ENCODE data around the gene GMPR2. TPM values are rescaled to one million over a fixed set of nuclear protein-coding genes. Genes with fewer than 3 reads are reported as not detected.
A peak's percentile ranks its signal among the peaks of the same experiment; 100 is the strongest.

The GMPR2 gene
- total RNA-seq, 1 donor, result 86.5 TPM

- peaks cover 2% of the 10 kb centered on the region for H4K20me1 ChIP-seq (ENCODE audit: insufficient read depth, low read length)
- H3K4me2 ChIP-seq (ENCODE audit: insufficient read depth, low read length), result peak overlapping the region; percentile 92
- no peak for DNase-seq (ENCODE audit: insufficient read length, low spot score, missing footprints)
- peaks cover 39% of the 10 kb centered on the region for H3K4me1 ChIP-seq (ENCODE audit: insufficient read depth, low read length)
- peaks cover 70% of the 10 kb centered on the region for H3K79me2 ChIP-seq (ENCODE audit: insufficient read depth, low read length)
- peaks cover 40% of the 10 kb centered on the region for H3K36me3 ChIP-seq (ENCODE audit: insufficient read depth, low read length)
- H3K27ac ChIP-seq (ENCODE audit: low read depth, low read length), result peak overlapping the region; percentile 93
- H3K9me3 ChIP-seq (ENCODE audit: low read depth, low read length), result no peaks in the 10 kb centered on the region
- TF ChIP-seq, protein P1, sequence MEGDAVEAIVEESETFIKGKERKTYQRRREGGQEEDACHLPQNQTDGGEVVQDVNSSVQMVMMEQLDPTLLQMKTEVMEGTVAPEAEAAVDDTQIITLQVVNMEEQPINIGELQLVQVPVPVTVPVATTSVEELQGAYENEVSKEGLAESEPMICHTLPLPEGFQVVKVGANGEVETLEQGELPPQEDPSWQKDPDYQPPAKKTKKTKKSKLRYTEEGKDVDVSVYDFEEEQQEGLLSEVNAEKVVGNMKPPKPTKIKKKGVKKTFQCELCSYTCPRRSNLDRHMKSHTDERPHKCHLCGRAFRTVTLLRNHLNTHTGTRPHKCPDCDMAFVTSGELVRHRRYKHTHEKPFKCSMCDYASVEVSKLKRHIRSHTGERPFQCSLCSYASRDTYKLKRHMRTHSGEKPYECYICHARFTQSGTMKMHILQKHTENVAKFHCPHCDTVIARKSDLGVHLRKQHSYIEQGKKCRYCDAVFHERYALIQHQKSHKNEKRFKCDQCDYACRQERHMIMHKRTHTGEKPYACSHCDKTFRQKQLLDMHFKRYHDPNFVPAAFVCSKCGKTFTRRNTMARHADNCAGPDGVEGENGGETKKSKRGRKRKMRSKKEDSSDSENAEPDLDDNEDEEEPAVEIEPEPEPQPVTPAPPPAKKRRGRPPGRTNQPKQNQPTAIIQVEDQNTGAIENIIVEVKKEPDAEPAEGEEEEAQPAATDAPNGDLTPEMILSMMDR (IDR thresholded peaks at IDR 0.05; ENCODE audit: extremely low read depth, low read depth, low read length), result no peak
- peak overlapping the region; percentile 97 for H3K4me3 ChIP-seq (ENCODE audit: insufficient read depth, low read length)
- no peaks in the 10 kb centered on the region for H3K27me3 ChIP-seq (ENCODE audit: insufficient read depth, low read length)
- H2AFZ ChIP-seq (ENCODE audit: low read length), result peak overlapping the region; percentile 97
These were observed 773 bp downstream of the GMPR2 start for GRCh38 chr14:24233538-24233866.

DNA sequence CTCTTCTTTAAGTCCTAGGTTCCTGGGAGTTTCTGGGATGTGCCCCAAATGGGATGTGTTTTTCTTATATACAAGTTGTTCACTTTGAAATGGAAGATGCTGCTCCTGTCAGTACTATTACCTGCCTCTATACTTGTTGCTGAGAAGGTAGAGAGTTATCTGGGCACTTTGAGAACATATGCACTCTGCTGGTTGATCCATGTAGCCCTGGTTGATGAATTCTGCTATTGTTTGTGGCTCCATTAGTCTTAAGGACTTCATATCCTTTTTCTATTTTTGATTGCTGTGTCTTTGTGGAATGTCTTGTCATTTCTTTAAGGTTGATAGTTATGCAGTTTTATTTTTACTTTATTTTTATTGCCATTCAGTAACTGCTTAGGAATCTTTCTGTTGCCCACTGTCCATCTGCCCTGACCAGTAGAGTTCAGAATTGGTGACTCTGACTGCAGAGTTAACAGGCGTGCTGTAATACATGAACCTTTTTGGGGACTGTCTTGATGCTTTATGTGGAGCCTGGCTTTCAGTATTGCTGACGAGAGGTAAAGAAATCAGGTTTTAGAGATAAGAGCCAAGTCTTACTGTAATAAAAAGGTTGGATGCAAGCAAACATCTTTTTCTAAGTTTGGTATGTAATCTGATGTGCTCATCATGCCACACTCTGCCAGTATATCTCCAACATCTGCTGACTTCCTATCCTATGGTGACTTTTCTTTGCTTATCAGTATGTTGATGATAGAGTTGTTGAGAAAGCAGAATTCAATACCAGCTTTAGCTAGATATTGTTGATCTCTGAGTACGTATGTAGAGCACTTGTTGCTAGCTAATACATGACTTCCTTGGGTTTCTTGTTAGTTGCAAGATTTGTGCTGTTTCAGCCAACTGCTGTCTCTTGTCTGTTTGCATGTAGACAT lies 1.6 kb downstream of the GMPR2 start:
- TF ChIP-seq, protein P1 (IDR thresholded peaks at IDR 0.05; ENCODE audit: extremely low read depth, low read depth, low read length), result no peak
- H3K79me2 ChIP-seq (ENCODE audit: insufficient read depth, low read length), result peaks cover 71% of the 10 kb centered on the region
- H3K27me3 ChIP-seq (ENCODE audit: insufficient read depth, low read length), result no peaks in the 10 kb centered on the region
- no peak overlapping the region for H2AFZ ChIP-seq (ENCODE audit: low read length)
- H3K27ac ChIP-seq (ENCODE audit: low read depth, low read length), result peak overlapping the region; percentile 93
- H3K36me3 ChIP-seq (ENCODE audit: insufficient read depth, low read length), result peaks cover 48% of the 10 kb centered on the region
- peaks cover 6% of the 10 kb centered on the region for H4K20me1 ChIP-seq (ENCODE audit: insufficient read depth, low read length)
- no peak overlapping the region for H3K4me3 ChIP-seq (ENCODE audit: insufficient read depth, low read length)
- peak; percentile 66 for DNase-seq (ENCODE audit: insufficient read length, low spot score, missing footprints)
- H3K9me3 ChIP-seq (ENCODE audit: low read depth, low read length), result no peaks in the 10 kb centered on the region
- peaks cover 42% of the 10 kb centered on the region for H3K4me1 ChIP-seq (ENCODE audit: insufficient read depth, low read length)
- peak overlapping the region; percentile 92 for H3K4me2 ChIP-seq (ENCODE audit: insufficient read depth, low read length)

DNA sequence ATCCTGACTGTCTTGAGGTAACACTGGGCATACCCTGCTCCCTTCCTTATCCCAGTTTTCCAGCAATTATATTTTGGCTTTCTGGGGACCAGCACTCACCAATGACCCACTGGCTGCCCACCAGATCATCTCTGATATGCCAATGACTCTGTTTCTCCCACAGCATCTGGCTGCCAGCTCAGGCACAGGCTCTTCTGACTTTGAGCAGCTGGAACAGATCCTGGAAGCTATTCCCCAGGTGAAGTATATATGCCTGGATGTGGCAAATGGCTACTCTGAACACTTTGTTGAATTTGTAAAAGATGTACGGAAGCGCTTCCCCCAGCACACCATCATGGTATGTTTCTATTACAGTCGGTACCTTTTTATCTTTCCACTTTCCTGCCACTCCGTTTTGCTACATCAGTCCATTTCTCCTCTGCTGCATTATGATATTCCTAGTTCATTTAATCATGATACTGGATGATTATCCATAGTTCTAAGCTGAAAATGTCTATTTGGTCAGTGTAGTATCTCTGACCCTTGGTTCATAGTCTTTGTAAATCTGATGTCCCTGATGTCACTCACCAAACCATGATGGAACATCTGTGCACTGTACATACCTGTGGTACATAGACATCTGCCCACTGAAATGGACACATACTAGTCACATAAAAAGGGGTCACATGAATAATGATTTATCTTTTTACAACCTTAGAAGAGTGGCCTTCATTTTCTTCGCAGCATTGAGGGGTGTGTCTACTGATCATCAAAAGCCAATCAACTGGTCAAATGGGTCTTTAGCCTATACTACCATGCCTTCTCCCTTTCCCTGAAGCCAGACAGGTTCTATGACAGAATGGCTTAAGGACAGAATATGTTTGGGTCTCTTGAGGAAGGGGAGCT lies 3.3 kb downstream of the GMPR2 start:
- no peaks in the 10 kb centered on the region for H3K27me3 ChIP-seq (ENCODE audit: insufficient read depth, low read length)
- no peak overlapping the region for H2AFZ ChIP-seq (ENCODE audit: low read length)
- no peak overlapping the region for H3K4me2 ChIP-seq (ENCODE audit: insufficient read depth, low read length)
- TF ChIP-seq, protein P1 (IDR thresholded peaks at IDR 0.05; ENCODE audit: extremely low read depth, low read depth, low read length), result no peak
- peaks cover 60% of the 10 kb centered on the region for H3K36me3 ChIP-seq (ENCODE audit: insufficient read depth, low read length)
- H3K4me1 ChIP-seq (ENCODE audit: insufficient read depth, low read length), result peaks cover 47% of the 10 kb centered on the region
- peaks cover 6% of the 10 kb centered on the region for H4K20me1 ChIP-seq (ENCODE audit: insufficient read depth, low read length)
- no peak overlapping the region for H3K27ac ChIP-seq (ENCODE audit: low read depth, low read length)
- no peaks in the 10 kb centered on the region for H3K9me3 ChIP-seq (ENCODE audit: low read depth, low read length)
- H3K79me2 ChIP-seq (ENCODE audit: insufficient read depth, low read length), result peaks cover 75% of the 10 kb centered on the region
- no peak overlapping the region for H3K4me3 ChIP-seq (ENCODE audit: insufficient read depth, low read length)
- DNase-seq (ENCODE audit: insufficient read length, low spot score, missing footprints), result peak; percentile 58

Data from osteoblast (primary cell).